IMR-90 (cell line): ENCODE data around the gene TAF3. TPM values are rescaled to one million over a fixed set of nuclear protein-coding genes. Genes with fewer than 3 reads are reported as not detected.
A peak's percentile ranks its signal among the peaks of the same experiment; 100 is the strongest.

Experiments used
- ATAC-seq: fragments of 200-7000 bp; cut with Tn5 transposase; 2 replicates; pipeline ENCODE4 v1.9.1; 2020; ENCODE audit warnings: low read depth, mild to moderate bottlenecking, moderate library complexity
- BruUV-seq: library from RNA; stranded (reverse); fragments of 400-500 nt; replicated peaks from 2 replicates; lab custom pipeline; 2021; lab: Mats Ljungman, UMichigan
- CTCF ChIA-PET: fragments of 300-600 bp; formaldehyde crosslinking; extraction: SDS; loops from one replicate; lab custom pipeline; 2021; ENCODE audit warnings: antibody characterized with exemption; lab: Yijun Ruan, JAX
- POLR2A ChIA-PET: fragments of 300-600 bp; sonication (Branson Sonifier 250); formaldehyde crosslinking; loops from one replicate; lab custom pipeline; 2022; ENCODE audit warnings: antibody characterized with exemption; ENCODE audit not compliant: unreplicated experiment; lab: Charles Lee
- DNase-seq: peaks from one replicate; pipeline ENCODE4 v3.0.0; 2013
- H2AFZ ChIP-seq: replicated peaks from 2 replicates; pipeline ENCODE3; 2013; ENCODE audit warnings: low read length, mild to moderate bottlenecking; ENCODE audit not compliant: poor library complexity
- H2AK5ac ChIP-seq: 2 replicates; pipeline ENCODE4 v1.6.1; 2013; ENCODE audit warnings: low read depth, low read length, inconsistent platforms
- H2AK9ac ChIP-seq: replicated peaks from 2 replicates; pipeline ENCODE3; 2013; ENCODE audit warnings: mild to moderate bottlenecking, low read depth, low read length, moderate library complexity; ENCODE audit not compliant: poor library complexity
- H2BK120ac ChIP-seq: 2 replicates; pipeline ENCODE4 v1.6.1; 2013; ENCODE audit warnings: low read depth, low read length, inconsistent platforms
- H2BK15ac ChIP-seq: 3 replicates; pipeline ENCODE4 v1.6.1; 2013; ENCODE audit warnings: low read depth, low read length, inconsistent platforms
- H2BK20ac ChIP-seq: 2 replicates; pipeline ENCODE4 v1.6.1; 2013; ENCODE audit warnings: low read depth, mild to moderate bottlenecking, inconsistent platforms, low read length, moderate library complexity
- H2BK5ac ChIP-seq: 2 replicates; pipeline ENCODE4 v1.6.1; 2013; ENCODE audit warnings: mild to moderate bottlenecking, low read depth, low read length, inconsistent platforms; ENCODE audit not compliant: poor library complexity, severe bottlenecking
- H3K14ac ChIP-seq: replicated peaks from 2 replicates; pipeline ENCODE4 v1.6.1; 2013; ENCODE audit warnings: low read depth, low read length, inconsistent platforms
- H3K18ac ChIP-seq: 2 replicates; pipeline ENCODE4 v1.6.1; 2013; ENCODE audit warnings: low read depth, low read length, control low read depth
- H3K23ac ChIP-seq: 2 replicates; pipeline ENCODE4 v1.6.1; 2013; ENCODE audit warnings: low read depth, low read length, inconsistent platforms
- H3K27ac ChIP-seq: 2 replicates; pipeline ENCODE4 v1.5.1; 2013; ENCODE audit warnings: mild to moderate bottlenecking, control low read depth, low read length; ENCODE audit not compliant: insufficient read depth
- H3K27me3 ChIP-seq: 2 replicates; pipeline ENCODE4 v1.6.1; 2013; ENCODE audit warnings: low read length; ENCODE audit not compliant: control insufficient read depth, insufficient read depth
- H3K36me3 ChIP-seq: 2 replicates; pipeline ENCODE4 v1.6.1; 2013; ENCODE audit warnings: low read length, mixed read lengths; ENCODE audit not compliant: control insufficient read depth, insufficient read depth
- H3K4ac ChIP-seq: 2 replicates; pipeline ENCODE4 v1.6.1; 2013; ENCODE audit warnings: low read depth, low read length, inconsistent platforms
- H3K4me1 ChIP-seq: 2 replicates; pipeline ENCODE4 v1.6.1; 2013; ENCODE audit warnings: low read length, mixed read lengths; ENCODE audit not compliant: control insufficient read depth, insufficient read depth
- H3K4me2 ChIP-seq: 2 replicates; pipeline ENCODE4 v1.6.1; 2013; ENCODE audit warnings: low read depth, mild to moderate bottlenecking, control low read depth, low read length, moderate library complexity
- H3K4me3 ChIP-seq: 2 replicates; pipeline ENCODE4 v1.5.1; 2013; ENCODE audit warnings: low read depth, mild to moderate bottlenecking, control low read depth, low read length, moderate library complexity; ENCODE audit not compliant: insufficient read depth
- H3K56ac ChIP-seq: 2 replicates; pipeline ENCODE4 v1.6.1; 2013; ENCODE audit warnings: low read length, inconsistent platforms; ENCODE audit not compliant: insufficient read depth; ENCODE audit errors: extremely low read depth
- H3K79me1 ChIP-seq, 2 experiments: 2 replicates each; pipeline ENCODE4 v1.6.1; 2013; ENCODE audit warnings: low read length in 2 of 2, inconsistent platforms in 1 of 2, low read depth in 1 of 2
- H3K9ac ChIP-seq: 2 replicates; pipeline ENCODE4 v1.6.1; 2013; ENCODE audit warnings: low read depth, low read length, control low read depth
- H3K9me1 ChIP-seq: 2 replicates; pipeline ENCODE4 v1.6.1; 2013; ENCODE audit warnings: low read length, inconsistent platforms; ENCODE audit not compliant: insufficient read depth
- H3K9me3 ChIP-seq: 2 replicates; pipeline ENCODE4 v1.6.1; 2013; ENCODE audit warnings: low read length; ENCODE audit not compliant: control insufficient read depth, insufficient read depth
- H4K20me1 ChIP-seq: 2 replicates; pipeline ENCODE4 v1.6.1; 2013; ENCODE audit warnings: low read length, inconsistent platforms; ENCODE audit not compliant: insufficient read depth
- H4K5ac ChIP-seq: 2 replicates; pipeline ENCODE4 v1.6.1; 2013; ENCODE audit warnings: mild to moderate bottlenecking, low read depth, low read length, control low read depth
- H4K8ac ChIP-seq, 2 experiments: 2 replicates each; pipeline ENCODE4 v1.6.1; 2013; ENCODE audit warnings: low read depth in 2 of 2, low read length in 2 of 2, control low read depth in 1 of 2, inconsistent platforms in 1 of 2
- H4K91ac ChIP-seq: 2 replicates; pipeline ENCODE4 v1.6.1; 2013; ENCODE audit warnings: low read depth, low read length, inconsistent platforms; ENCODE audit not compliant: insufficient read depth
- ELK1 ChIP-seq: fragments of 150-350 bp; IDR thresholded peaks from 2 replicates; pipeline ENCODE4 v1.6.1; 2016; ENCODE audit warnings: low read depth, mild to moderate bottlenecking, low read length, moderate library complexity, borderline replicate concordance
- MAZ ChIP-seq: IDR thresholded peaks from 2 replicates; pipeline ENCODE4 v1.6.1; 2012; ENCODE audit warnings: low read depth, mild to moderate bottlenecking, low read length, improper control_type of control experiment, moderate library complexity, borderline replicate concordance
- MXI1 ChIP-seq: IDR thresholded peaks from 2 replicates; pipeline ENCODE4 v1.6.1; 2012; ENCODE audit warnings: low read depth, mild to moderate bottlenecking, low read length, moderate library complexity, borderline replicate concordance
- POLR2A ChIP-seq: IDR thresholded peaks from 2 replicates; pipeline ENCODE4 v1.6.1; 2012; ENCODE audit warnings: mild to moderate bottlenecking, low read depth, low read length
- WGBS, 2 experiments: methylation state at CpG; one replicate each; pipeline versions ENCODE4 v1.1.5 to v1.1.7; 2013; ENCODE audit warnings: missing lambda C conversion rate in 2 of 2; ENCODE audit not compliant: insufficient read length in 1 of 2; ENCODE audit errors: extremely low coverage in 2 of 2; 5-methylcytosine and 5-hydroxymethylcytosine counted together
- dilution Hi-C: fragments of 300-500 bp; cut with HindIII; formaldehyde crosslinking; loops from one replicate; pipeline ENCODE4 v1.14.3; 2018; ENCODE audit warnings: low sequenced_read_pairs; ENCODE audit not compliant: unreplicated experiment
- in situ Hi-C: fragments of 300-500 bp; cut with MboI; formaldehyde crosslinking; loops from 3 replicates; pipeline ENCODE4 v1.14.3; 2019; ENCODE audit warnings: low sequenced_read_pairs, inconsistent platforms, mixed read lengths
- intact Hi-C: fragments of 100-400 bp; cut with micrococcal nuclease; formaldehyde crosslinking; loops from 2 replicates; pipeline ENCODE4 v1.10.0; 2022
- polyA plus RNA-seq, 3 experiments: library from polyadenylated mRNA; depleted of rRNA; stranded (reverse); fragments of >200 nt; gene quantifications; 2 replicates each; pipeline ENCODE4 v1.2.3, GENCODE V29; 2012; ENCODE audit warnings: low replicate concordance in 1 of 3
- total RNA-seq: library from RNA; depleted of rRNA; stranded (reverse); fragments of >200 nt; gene quantifications from 2 replicates; pipeline ENCODE4 v1.2.3, GENCODE V29; 2012

TAF3 gene
- total and polyA plus RNA-seq, 2 of the 4 experiments (the other 2 are of a cell fraction), result 1.4 to 2.3 TPM

GRCh38 chr10:7788639-7789286 is 29.5 kb upstream of the TAF3 start (continued):
- TF ChIP-seq MAZ, result no peak

GRCh38 chr10:7789390-7789789 is 28.9 kb upstream of the TAF3 start:
- Histone ChIP-seq H3K27ac (0 out of 2 replicates have a peak overlapping the region, but pooled peaks have one; percentile 2), H4K5ac (no peak overlapping the region), H4K8ac (no peak overlapping the region), H2AK5ac (no peak overlapping the region; the same call in 1 of the 2 replicates), H3K56ac (no peak overlapping the region), H3K14ac (no peak overlapping the region), H2AK9ac (no peak overlapping the region), H3K18ac (no peak overlapping the region), H4K20me1 (peaks cover 51% of the 10 kb centered on the region), H3K4ac (0 out of 2 replicates have a peak overlapping the region, but pooled peaks have one; percentile 48), H3K4me1 (peaks cover 1% of the 10 kb centered on the region; the same call in 1 of the 2 replicates), H3K9me1 (0 out of 2 replicates have a peak, but pooled peaks cover 7% of the 10 kb centered on the region), H3K4me3 (peak overlapping the region; percentile 10), H3K9me3 (no peaks in the 10 kb centered on the region), H3K9ac (peak overlapping the region; percentile 7; the same call in 1 of the 2 replicates), H3K4me2 (peak overlapping the region; percentile 98), H2BK15ac (no peak overlapping the region), H3K27me3 (no peaks in the 10 kb centered on the region), H2BK120ac (no peak overlapping the region), H2BK5ac (no peak overlapping the region), H2BK20ac (no peak overlapping the region), H4K91ac (no peak overlapping the region), H3K36me3 (no peaks in the 10 kb centered on the region; the same call in 1 of the 2 replicates), H3K79me1 (peaks cover 2 to 46% of the 10 kb centered on the region in 2 experiments; a peak in 2 of 4 replicates), H2AFZ (no peak overlapping the region), H3K23ac (peak overlapping the region; percentile 46)
- intact Hi-C loops, result no loop called here
- POLR2A ChIA-PET, result no interaction called here
- in situ Hi-C loops, result loop anchor here (25.0 kb wide), 1 partner anchor 1052 kb away; no protein-coding TSS in a partner anchor
- dilution Hi-C loops, result no loop called here
- ATAC-seq, result no peak
- CTCF ChIA-PET, result no interaction called here
- DNase-seq, result peak; percentile 48
- BruUV-seq, result no TSS peak
- WGBS, 2 experiments, result no CpG with 5 or more reads among the region's 3 CpGs
- TF ChIP-seq MXI1 (no peak), ELK1 (no peak), POLR2A (peak; percentile 3; the same call in 1 of the 2 replicates)
